Hematopoietic multipotent progenitor cell treated with erythropoietin and hydrocortisone succinate and interleukin-3 and kit ligand, for 17 days (in vitro differentiated cells): ENCODE results near the gene MINK1.
A peak's percentile ranks its signal among the peaks of the same experiment; 100 is the strongest.
"Not testable (repeated sequence)": the region's sequence is repeated elsewhere in the genome, so short reads cannot be mapped to it uniquely, and the experiment has no call there.

Source experiments
- DNase-seq: peaks from one replicate; pipeline ENCODE4 v3.0.0-alpha.2; 2015; ENCODE audit warnings: low spot score

The MINK1 gene

DNA sequence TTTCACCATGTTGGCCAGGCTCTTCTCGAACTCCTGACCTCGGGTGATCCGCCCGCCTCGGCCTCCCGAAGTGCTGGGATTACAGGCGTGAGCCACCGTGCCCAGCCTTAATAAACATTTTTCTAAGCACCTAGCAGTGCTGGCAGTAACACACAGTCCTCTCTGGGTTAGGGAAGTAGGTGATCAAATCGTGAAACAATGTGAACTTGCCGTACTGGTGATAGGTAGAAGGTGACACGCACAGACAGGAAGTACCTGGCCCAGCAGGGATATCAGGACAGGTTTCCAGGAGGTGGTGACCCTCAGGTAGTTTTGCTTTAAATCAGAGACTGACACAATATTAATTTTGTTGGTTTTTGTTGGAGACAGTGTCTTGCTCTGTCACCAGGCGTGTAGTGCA is 21.7 kb upstream of the MINK1 start:
- DNase-seq: no peak

DNA sequence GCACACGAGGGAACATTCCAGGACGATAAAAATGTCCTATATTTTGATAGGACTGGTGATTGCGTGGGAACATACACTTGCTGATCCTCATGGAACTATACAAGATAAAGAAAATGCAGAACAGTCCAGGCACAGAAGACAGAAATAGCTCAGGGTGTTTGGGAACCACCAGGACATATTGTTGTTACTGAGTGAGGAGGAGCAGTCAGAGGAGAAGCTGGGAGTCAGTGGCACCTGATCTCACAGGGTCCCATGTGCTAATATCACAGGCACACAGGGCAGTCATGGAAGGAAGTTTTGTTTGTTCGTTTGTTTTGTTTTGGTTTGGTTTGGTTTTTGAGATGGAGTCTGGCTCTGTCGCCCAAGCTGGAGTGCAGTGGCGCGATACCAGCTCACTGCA is 20.4 kb upstream of the MINK1 start:
- DNase-seq: no peak

DNA sequence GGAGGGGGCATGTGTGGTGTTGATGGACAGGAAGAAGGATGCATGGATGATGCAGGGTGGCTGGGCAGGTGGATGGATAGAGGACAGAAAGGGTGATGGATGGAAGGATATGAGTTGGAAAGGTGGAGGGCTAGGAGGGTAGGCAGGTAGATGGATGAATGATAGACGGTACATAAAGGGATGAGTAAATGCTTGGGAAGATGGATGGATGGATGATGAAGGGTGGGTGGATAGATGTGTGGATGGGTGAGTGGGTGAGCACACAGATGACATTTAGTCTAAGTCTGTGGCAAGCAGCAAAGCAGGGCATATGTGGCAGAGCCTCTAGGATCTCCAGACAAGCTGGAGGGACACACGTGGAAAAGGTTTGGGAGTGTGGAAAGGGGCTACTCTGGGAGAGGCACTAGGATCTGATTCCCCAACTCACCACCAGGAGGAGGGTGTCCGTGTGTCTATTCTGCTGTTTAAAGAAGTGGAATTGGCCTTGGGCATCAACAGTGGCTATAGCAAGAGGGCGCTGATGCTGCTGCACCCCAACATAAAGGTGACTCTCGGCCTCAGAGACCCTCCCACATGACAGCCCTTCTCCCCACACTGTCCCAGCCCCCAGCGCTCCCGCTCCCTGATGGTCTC is 18.0 kb upstream of the MINK1 start:
- no peak for DNase-seq

DNA sequence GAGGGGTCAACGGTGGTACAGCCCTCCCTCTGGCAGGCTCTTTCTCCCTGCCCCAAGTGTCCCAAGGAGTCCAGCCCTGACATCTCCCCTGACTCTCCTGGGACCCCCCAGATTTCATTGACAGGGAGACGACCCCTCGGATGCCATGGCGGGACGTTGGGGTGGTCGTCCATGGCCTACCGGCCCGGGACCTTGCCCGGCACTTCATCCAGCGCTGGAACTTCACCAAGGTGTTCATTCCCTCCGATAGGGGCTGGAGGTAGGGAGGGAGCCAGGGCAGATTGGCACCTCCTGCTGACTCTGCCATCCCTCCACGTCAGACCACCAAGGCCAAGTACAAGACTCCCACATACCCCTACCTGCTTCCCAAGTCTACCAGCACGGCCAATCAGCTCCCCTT is 16.3 kb upstream of the MINK1 start:
- no peak for DNase-seq

DNA sequence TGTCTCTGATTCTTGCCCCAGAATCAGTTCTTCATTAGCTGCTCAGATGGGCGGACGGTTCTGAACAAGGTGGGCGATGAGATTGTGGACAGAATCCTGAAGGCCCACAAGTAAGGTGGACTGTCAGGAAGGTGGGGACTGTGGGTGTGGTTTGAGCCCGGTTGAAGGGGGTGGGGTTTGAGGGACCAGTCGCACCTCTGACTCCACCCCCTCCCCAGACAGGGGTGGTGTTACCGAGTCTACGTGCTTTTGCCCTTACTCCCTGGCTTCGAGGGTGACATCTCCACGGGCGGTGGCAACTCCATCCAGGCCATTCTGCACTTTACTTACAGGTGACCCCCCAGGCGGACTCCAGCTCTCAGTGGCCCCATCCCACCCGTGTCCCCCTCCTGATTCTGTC is 14.9 kb upstream of the MINK1 start:
- DNase-seq: no peak

DNA sequence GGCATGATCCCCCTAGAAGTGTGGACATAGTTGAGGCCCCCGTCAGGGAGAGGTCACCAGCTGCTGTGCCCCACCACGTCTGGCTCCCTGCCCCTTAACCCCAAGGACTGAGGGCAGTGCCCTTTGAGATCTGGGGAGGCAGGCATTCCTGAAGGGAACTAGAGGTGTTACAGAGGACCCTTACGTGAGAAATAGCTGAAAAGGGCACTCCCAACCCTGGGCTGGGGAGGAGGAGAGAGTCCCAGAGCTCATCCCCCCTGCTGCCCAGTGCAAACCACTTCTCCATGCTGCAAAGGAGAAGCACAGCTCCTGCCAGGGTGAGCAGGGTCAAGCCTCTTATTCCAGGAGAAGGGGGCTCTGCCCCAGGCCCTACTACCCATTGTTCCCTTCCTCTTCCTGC is 10.3 kb upstream of the MINK1 start:
- DNase-seq: no peak

DNA sequence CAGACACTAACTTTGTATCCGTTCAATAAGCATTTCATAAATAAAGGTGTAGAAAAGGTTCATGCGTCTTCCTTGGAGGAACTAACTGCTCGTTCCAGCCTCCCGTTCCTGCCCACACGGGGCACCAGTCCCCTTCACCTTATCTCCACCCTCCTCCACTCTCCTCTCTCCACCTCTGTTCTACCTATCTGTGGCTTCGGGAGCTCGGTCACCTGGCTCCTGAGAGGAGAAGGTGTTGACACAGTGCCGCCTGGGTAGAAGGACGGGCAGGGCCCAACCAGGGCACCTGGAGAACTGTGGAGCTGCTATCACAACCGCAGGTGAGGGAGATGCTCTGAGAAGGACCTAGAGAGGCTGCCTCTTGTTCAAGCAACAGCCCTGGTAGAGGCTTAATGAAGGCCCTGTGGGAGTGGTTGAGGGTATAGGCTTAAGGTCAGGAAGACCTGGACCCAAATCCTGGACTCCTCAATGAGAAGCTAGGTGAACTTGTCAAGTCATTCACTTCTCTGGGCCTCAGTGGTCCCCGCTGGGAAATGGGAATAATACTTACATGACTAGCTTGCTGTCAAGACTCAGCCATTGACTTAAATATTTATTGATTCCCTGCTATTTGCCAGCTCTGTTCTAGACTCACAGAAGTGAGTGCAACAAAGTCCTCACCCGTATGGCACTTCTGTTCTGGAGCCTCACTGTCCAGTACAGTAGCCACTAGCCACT is 9.6 kb upstream of the MINK1 start:
- no peak for DNase-seq

DNA sequence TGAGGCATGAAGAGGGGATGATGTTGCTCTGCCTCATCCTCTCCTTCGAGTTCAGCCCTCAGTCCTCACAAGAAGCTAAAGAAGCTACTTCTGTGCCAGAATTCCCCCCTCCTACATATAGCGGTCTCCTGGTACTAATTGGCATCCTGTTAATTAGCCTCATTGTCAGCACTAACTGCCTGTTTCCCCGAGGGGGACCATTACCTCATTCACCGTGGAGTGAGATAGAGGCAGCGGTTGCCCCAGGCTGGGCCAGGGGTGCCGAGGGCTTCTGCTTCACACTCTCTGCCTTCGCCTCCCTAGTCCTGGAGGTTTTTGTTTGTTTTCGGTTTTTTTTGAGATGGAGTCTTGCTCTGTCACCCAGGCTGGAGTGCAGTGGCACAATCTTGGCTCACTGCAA is 5.7 kb upstream of the MINK1 start:
- DNase-seq: no peak

DNA sequence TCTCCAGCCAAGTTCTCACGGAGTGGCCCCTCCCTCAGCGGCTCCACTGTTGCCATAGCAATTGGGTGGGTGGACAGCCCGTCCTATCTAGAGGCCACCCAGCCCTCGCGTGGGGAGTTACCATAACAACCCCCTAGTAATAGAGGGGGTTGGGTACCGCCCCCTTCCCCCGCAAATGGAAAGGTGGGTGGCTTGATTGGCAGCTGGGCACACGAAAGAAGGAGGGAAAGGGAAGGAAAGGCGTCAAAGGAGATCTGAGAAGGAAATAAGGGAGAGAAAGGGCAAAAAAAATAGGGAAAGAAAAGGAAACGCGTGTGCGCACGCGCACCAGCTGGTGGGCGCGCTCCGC is 337 bp upstream of the MINK1 start:
- DNase-seq: not testable (repeated sequence)

DNA sequence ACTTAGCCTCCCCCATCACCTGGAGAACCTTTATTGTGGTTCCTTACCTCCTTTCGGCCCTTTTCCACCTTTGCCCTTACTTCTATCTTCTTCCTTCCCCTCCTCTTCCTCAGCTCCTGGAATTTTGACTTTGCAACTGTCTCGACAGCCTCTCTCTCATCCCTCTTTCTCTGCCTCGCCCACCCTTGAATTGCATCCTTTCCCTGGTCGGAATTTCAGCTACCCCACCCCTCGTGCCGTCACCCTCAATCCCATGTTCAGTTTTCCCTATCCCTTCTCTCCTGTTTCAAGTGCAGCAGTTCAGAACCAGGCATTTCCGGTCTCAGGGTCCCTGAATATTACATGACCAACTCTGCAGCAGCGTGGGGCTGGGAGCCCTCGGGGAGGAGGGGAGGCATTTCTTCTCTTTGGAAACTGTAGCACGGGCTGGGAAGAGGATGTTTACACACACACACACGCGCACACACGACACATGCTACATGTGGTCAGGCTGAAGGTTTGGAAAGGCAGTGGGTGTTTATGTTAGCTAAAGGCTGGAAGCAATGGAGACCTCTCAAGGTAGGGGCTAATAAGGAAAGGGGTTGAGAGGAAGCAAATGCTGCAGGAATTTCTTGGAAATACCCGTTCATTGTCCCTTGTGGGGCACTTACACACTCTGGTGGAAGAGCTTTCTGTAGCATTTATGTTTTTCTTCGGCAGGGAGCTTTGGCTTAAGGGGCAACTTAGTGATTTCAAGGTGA is 971 bp downstream of the MINK1 start:
- DNase-seq: peak; percentile 12

DNA sequence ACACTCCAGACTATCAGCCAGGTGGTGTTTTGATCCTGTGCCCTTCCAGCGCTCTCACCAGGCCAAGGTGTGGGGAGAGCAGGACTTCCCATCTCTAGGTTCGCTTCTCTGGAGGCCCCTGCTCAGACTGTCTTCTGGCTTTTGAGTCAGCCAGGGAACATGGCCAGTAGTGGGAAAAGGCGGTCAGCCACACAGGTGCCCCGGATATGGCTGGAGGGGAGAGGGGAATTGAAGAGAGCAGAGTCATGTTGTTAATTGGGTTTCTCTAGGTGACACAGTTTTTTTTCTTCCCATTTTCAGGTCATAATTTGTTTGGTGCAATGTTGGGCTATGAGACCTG is 1.5 kb downstream of the MINK1 start:
- DNase-seq: no peak

DNA sequence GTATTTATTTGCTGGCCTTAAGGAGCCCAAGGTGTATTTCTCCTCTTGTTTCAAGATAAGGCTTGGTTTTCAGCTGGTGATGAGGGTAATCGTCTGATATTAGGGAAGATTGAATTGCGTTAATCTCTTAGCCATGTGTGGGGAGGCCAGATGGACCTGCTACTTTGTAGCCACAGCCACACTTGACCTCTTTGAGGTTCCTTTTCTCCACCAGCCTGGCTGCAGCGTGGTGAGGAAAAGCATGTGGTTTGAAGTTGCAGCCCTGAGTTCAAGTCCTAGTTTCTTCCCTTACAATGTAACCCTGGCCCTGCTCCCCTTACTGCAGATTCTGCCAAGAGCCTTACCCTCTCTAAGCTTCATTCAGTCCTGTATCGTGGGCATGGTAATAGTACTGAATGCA is 3.1 kb downstream of the MINK1 start:
- no peak for DNase-seq

DNA sequence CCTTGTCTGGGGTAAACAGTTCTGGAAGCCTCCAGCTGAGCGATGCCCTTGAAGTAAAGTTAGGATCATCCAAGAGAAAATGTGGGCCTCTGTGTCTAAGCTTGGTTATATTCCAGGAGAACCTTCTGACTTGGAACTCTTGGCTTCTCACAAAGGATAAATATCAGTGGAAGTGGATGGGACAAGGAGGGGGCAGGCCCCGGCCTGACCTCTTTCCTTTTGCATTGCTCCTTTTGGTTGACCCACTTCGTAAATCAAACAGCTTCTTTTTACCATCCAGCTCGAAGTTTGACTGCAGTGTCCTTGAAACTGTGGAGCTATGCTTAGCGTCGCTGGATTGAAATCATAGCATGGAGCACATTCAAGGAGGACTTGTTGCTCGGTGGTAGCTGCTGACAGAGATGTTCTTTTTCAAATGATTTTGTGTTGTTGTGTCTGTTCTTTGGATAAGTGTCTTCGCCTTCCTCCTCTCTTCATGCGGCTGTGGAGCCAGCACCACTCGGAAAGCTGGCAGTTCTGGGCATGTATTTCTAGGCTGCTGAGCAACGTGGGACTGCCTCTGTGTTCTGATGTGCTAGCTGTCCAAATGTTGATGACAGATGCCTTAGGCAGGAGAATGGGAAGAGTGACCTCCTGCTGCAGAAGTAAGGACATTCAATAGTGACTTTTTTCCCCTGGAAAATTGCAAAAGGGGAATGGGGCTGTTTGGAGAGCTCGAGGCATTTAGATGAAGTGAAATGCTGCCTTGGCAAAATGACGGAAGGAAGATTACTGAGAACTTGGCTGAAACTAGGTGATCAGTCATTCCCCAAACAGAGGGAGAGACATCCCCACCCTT is 4.5 kb downstream of the MINK1 start:
- DNase-seq: no peak

DNA sequence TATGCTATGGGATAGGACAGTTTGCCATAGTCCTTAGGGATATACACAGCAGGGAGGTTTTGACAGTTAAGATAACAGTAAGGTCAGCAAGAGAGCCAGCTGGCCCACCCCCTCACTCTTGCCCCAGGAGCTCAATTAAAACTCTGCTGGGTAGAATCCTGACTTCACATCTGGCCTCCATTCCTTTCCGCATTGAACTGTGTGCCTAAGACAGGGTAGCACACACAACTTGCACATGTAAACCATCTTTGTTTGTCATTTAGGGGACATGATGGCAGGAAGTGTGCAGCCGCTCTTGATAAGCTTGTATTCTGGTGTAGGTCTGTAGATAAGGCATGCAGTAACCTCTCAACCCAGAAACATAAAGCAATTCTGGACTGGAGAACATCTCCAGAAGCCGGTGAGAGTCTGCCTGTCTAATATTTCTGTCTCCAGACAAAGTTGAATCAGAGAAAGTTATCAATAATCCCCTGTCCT is 5.2 kb downstream of the MINK1 start:
- DNase-seq: peak; percentile 21

DNA sequence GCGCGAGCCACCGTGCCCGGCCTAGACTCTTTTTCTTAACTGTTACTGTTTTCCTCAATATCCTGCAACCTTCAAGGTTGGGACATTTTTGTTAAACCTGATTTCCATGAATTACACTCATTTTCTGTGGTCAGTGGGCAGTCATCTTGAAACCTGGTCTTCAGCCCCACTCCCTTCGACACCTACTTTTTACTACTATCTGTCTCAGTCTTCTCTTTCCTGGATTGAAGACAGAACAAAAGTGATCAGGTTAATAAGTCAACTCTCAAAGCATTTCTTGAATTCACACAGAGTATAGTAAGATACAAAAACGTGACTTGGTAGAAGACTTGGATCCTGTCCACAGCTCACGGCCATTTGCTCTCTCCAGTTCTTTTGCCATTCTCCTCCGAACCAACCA is 6.1 kb downstream of the MINK1 start:
- no peak for DNase-seq

DNA sequence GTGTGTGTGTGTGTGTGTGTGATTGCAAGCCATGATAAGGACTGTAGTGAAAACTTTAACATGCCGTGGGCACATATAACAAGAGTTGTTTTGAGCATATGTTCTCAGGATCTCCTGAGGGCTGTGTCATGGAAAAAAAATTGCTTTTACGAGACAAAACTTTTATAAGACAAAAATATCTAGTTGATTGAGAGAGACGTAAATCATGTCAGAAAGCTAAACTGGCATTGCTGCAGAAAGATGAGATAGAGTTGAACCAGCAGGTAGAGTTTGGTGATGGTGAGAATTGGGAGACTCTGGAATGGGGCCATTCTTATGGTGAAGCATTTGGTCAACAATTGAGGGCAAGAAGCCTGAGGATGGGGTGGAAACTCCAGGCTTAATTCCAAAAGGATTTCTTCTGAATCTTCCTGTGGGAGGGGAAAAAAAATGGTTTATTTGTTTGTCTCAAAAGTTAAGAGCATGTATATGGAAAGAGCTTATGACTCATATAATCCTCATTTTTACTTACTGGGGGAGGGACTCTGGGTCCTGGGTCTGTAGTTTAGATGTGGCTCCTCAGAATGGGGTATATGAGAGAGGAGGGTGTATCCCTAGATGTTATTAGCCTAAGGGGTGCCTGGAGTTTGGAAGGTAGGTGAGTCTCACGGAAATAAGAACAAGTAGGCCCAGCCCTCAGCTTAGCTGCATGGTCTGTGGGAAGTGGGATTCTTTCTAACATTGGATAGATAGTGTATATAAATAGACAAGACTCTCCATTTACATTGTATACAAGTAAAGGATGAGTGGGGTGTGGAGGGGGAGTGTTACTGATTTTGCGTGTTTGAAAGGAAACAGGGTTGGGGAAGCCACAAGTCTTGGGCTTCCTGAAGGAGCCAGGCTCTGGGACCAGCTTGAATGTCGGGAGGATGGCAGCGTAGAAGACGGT is 7.1 kb downstream of the MINK1 start:
- no peak for DNase-seq

DNA sequence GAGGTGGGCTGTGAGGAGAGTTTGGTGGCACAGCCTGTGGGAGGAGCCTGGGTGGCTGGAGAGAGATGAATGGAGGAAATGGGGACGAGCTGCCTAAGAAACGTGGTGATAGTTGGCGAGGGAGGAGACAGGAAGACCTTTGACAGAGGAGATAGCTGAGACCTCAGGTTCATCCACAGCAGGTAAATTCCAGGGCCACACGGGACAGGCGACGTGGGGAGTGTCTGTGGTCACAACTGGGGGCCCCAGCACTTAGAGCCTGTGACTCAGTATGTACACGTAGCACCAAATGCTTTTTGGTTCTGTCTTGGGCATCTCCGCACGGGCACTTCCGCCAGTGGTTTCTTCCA is 7.7 kb downstream of the MINK1 start:
- no peak for DNase-seq

DNA sequence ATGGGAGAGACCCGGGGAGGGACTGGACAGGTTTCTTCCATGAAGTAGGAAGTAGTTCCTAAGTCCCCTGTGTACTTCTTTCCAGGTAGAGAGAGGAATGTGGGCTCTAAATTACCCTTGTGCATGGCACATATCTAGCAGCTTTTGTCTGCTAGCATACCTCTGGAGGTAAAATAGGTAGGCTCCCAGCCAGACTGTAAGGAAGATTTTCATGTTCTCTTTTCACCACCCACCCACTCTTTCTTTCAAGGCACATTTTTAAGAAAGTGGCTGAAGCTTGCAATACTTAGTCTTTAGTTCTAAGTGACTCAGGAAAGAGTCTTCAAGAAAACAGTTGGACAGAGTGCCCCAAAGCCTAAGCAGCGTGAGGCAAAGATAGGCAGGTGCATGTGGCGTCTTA is 9.2 kb downstream of the MINK1 start:
- no peak for DNase-seq

DNA sequence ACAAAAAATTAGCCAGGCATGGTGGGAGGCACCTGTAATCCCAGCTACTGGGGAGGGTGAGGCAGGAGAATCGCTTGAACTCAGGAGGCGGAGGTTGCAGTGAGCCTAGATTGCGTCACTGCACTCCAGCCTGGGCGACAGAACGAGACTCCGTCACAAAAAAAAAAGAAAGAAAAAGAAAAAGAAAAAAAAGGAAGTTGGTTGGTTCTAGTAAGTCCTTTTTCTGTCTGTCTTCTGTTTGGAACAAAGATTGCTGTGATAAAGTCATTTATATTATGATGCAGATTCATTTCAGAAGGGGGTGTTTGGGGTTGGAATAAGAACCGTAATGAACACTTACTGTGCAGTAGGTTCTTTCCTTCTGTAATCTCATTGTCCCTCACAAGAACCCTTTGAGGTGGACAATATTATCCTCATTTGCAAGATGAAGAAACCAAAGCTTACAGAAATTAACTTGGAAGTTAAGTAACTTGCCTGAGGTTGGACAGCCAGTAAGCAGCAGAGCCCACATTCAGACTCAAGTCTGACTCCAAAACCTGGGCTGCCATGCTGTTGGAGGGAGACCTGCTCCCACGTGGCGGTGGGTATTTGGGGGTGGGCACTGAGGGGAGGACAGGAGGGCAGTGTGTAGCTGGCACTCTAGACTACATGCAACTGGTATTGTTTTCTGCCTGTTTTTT is 10.3 kb downstream of the MINK1 start:
- DNase-seq: no peak

DNA sequence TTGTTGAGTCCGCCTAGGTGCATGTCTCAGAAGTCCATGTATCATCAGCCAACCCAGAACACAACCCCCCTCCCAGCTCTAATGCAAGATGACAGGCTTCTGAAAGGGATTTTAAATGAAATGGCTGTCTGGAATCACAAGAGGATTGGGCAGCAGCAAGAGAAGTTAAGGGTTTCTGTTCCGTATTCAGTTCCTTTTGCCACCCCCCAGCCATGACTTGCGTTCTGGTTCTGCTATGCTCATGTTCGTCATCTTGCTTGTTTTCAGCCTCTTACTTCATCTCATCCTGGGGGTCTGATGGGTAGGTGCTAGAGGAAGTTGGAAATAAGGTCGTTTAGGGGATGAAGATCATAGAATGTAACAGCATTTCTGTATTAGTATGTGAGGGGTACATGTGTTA is 12.0 kb downstream of the MINK1 start:
- DNase-seq: no peak
